HG03520 (cell line): ENCODE results near the gene HOPX.
"Not testable (repeated sequence)": the region's sequence is repeated elsewhere in the genome, so short reads cannot be mapped to it uniquely, and the experiment has no call there.

ENCODE experiments used
- ATAC-seq: cut with Tn5 transposase; IDR thresholded peaks from one replicate; pipeline ENCODE4 v1.9.1; 2021; ENCODE audit warnings: mild to moderate bottlenecking, moderate library complexity; ENCODE audit not compliant: unreplicated experiment

The HOPX gene

GRCh38 chr4:56655627-56656345 is 25.3 kb downstream of the HOPX start:
- ATAC-seq: no peak

- no peak for ATAC-seq
These were observed 25.9 kb downstream of the HOPX start for GRCh38 chr4:56655209-56655626.

- no peak for ATAC-seq
These were observed 26.9 kb downstream of the HOPX start for GRCh38 chr4:56654238-56654632.

DNA sequence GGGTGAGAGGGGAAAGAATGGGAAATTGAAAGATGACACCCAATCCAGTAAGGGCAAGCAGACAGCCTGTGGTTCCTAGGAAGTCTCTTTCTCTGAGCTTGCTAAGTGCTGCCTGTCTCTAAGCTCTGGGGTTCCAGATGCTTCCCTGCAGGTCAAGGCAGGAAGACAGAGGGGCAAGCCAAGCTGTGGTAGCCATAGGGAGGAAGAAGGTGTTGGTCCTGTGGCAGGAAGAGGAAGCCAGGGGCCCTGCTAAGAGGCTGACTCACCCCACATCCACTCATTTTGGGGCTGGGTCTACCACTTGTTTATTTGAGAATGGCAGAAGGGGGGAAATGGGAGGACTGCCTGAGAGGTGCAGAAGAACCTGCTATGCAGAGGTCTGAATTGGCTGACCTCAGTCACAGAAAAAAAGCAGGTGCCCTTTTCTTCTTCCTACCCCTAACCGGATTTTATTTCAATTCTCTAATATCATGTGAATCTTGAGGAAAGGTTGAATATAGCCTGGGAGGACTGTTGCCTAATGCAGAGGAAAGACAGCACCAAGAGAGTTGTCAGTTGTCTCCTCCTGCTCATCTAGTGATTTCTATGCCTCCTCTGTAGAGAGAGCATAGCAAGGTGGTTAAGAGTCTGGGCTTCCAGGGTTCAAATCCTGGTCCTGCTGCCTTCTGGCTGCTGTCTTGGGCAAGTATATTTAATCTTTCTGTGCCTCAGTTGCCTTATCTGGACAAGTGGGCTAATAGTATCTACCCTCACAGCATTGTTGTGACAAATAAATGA is 27.4 kb downstream of the HOPX start:
- no peak for ATAC-seq

GRCh38 chr4:56652196-56652595 is 28.9 kb downstream of the HOPX start:
- no peak for ATAC-seq

GRCh38 chr4:56651056-56651350 is 30.1 kb downstream of the HOPX start:
- no peak for ATAC-seq

GRCh38 chr4:56650262-56651055 is 30.6 kb downstream of the HOPX start:
- no peak for ATAC-seq

GRCh38 chr4:56649445-56650261 is 31.4 kb downstream of the HOPX start:
- ATAC-seq: no peak

DNA sequence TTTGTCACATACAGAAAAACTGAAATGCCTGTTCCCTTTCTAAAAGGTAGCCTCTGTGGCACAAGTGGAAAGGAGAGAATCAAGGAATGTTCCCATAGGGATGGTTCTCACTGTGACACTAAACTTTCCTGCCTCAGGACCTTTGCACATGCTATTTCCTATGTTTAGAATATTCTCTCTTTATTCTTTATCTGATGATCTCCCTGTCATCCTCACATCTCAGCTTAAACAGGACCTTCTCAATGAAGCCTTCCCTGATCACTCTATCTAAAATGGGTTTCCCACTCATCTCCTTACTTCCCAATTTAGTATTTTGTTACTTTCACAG is 32.3 kb downstream of the HOPX start:
- no peak for ATAC-seq

- ATAC-seq: no peak
These were observed 32.9 kb downstream of the HOPX start for GRCh38 chr4:56648021-56648823.

GRCh38 chr4:56646341-56646740 is 34.8 kb downstream of the HOPX start:
- ATAC-seq: no peak

- no peak for ATAC-seq
These were observed 37.5 kb downstream of the HOPX start for GRCh38 chr4:56643596-56643995.

- no peak for ATAC-seq
These were observed 39.5 kb downstream of the HOPX start for GRCh38 chr4:56641494-56642051.

- ATAC-seq: no peak
These were observed 40.2 kb downstream of the HOPX start for GRCh38 chr4:56640621-56641493.

- no peak for ATAC-seq
These were observed 43.3 kb downstream of the HOPX start for GRCh38 chr4:56637791-56638190.

- ATAC-seq: no peak
These were observed 43.9 kb downstream of the HOPX start for GRCh38 chr4:56637154-56637553.

DNA sequence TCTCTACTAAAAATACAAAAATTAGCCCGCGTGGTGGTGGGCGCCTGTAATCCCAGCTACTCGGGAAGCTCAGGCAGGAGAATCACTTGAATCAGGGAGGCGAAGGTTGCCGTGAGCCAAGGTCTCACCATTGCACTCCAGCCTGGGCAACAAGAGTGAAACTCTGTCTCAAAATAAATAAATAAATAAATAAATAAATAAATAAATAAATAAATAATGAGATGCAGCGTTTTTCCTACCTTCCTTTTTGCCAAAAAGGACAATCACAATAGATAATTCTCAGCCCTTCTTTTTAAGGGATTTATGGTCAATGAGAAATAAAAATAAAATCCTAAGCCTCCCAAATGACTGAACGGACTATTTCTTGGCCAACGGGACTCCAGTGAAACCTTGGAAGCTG is 46.1 kb downstream of the HOPX start:
- not testable (repeated sequence) for ATAC-seq

- ATAC-seq: no peak
These were observed 47.6 kb downstream of the HOPX start for GRCh38 chr4:56633486-56633885.
